CD4-positive, alpha-beta T cell treated with Interleukin-4 for 4 hours (primary cell): ENCODE measurements around the gene IDH1.
"Not testable (repeated sequence)": the region's sequence is repeated elsewhere in the genome, so short reads cannot be mapped to it uniquely, and the experiment has no call there.

Experiments used
- DNase-seq: peaks from one replicate; pipeline ENCODE4 v3.0.0-alpha.2; 2020

Gene IDH1

DNA sequence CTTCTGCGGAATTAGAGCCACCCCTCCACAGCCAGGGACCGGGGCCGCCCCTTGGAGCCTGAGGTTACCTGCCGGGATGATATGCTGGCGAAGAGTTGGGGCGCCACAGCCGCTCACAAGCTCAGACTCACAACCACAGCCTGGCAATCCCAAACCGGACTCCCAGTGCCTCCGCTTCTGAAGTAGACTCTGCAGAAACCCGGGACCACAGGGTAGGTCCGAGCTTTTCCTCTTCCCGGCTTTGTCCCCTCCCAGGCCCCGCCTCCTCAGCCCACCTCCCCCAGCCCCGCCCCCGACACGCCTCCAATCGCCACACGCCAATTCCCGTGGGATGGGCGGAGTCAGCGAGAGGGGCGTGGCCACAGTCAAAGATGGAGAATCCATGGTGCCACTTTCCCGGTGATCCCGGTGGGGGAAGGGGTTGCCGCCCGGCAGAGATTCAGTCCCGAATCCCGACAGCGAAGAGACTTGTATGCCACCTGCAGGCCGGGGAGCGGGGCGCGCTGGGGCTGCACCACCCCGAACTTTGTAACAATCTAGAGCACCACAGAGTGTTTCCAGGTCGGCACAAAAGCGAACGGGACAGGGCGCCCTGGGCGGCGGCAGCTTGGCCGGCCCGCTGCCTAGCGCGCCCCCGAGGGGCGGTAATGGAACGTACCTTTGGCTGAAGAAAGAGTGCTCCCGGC lies at the start of gene IDH1:
IDH1 (minus strand) TSS at position 201 of the 686 bp plus-strand sequence. CDS start 3,520 bp downstream, outside the sequence.
- peak; percentile 85 for DNase-seq

- DNase-seq = no peak
Observed at GRCh38 chr2:208304157-208304556, 49.3 kb upstream of the IDH1 start.

GRCh38 chr2:208300847-208301618 lies 46.2 kb upstream of the IDH1 start:
- no peak for DNase-seq

DNA sequence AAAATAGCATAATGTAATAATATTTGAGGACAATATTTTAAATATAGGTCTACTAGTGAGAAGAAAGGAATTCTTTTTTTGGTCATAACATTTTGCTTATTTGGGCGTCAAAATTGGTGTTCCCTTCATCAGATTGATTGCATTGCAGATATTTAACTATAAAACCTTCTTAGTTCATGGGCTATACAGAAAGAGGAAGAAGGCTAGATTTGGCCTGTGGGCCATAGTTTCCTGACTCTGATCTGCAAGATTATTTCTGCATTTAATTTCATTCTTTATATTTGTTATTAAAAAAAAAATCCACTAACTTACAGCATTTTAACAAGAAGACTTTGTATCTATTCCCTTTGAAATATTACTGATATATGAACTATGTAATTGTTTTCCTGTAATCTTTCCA lies 43.1 kb upstream of the IDH1 start:
- DNase-seq = no peak

GRCh38 chr2:208296610-208297009 lies 41.7 kb upstream of the IDH1 start:
- DNase-seq = no peak

- no peak for DNase-seq
Observed at GRCh38 chr2:208295834-208296233, 41.0 kb upstream of the IDH1 start.

DNA sequence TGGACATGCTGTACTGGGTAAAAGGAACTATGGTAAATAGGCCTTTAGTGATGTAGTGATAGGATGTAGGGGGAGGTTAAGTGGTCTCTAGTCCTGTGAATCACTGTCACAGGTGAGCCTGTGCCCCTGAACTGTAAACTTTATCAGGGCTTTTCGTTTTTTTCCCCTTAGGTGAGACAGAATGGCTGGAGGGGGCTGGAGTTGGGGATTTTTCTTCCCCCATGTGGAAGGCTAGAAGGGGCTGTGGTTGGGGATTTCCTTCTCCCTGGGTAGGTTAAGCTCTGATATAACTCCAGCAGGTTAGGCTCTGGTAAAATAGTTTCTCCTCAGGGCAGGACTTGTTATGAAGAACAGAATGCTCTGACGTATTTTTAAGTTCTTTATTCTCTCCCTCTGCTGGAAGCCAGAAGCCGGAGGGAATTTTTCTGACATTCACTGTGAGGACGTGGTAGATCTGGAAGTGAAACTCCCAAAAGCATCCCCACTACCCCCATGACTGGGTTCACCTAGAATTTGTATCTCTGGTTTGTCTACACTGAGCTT lies 39.7 kb upstream of the IDH1 start:
- no peak for DNase-seq

GRCh38 chr2:208285853-208286252 lies 31.0 kb upstream of the IDH1 start:
- DNase-seq = no peak

- DNase-seq = no peak
Observed at GRCh38 chr2:208280933-208281332, 26.1 kb upstream of the IDH1 start.

- no peak for DNase-seq
Observed at GRCh38 chr2:208280234-208280633, 25.4 kb upstream of the IDH1 start.

GRCh38 chr2:208279236-208279635 lies 24.4 kb upstream of the IDH1 start:
- DNase-seq = no peak

DNA sequence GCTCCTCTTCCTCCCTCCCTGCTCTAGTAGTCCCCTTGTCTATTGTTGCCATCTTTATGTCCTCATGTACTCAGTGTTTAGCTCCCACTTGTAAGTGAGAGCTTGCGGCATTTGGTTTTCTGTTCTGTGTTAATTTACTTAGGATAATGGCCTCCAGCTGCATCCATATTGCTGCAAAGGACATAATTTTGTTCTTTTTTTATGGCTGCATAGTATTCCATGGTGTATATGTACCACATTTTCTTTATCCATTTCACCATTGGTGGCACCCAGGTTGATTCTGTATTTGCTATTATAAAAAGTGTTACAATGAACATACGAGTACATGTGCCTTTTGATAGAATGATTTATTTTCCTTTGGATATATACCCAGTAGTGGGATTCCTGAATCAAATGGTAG lies 23.7 kb upstream of the IDH1 start:
- DNase-seq = no peak

- DNase-seq = no peak
Observed at GRCh38 chr2:208274748-208275147, 19.9 kb upstream of the IDH1 start.

DNA sequence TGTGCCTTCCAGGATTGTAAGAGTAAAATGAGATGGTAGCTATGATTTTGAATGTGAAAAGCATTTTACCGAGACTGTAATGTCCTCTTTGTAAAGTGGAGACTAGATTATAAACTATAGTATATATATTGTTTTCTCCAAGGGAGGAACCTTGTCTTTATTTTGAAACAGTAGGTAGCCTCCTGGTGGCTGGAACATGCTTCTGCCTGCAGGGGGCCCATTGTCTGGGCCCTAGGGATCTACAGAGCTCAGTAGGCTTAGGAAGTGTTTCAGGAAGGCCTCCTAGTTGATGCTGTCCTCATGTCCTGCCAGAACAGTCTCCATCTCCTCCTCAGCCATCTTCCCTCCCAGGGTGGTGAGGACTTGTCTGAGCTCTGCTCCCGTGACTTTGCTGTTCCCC lies 14.2 kb upstream of the IDH1 start:
- no peak for DNase-seq

- no peak for DNase-seq
Observed at GRCh38 chr2:208268156-208268952, 13.5 kb upstream of the IDH1 start.

DNA sequence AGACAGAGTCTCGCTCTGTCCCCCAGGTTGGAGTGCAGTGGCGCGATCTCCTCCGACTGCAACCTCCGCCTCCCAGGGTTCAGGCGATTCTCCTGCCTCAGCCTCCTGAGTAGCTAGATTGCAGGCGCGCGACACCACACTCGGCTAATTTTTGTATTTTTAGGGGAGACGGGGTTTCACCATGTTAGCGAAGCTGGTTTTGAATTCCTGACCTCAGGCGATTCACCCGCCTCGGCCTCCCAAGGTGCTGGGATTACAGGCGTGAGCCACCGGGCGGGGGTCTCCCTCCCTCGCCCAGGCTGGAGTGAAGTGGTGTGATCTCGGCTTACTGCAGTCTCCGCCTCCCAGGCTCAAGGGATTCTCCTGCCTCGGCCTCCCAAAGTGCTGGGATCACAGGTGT lies 12.7 kb upstream of the IDH1 start:
- not testable (repeated sequence) for DNase-seq

- DNase-seq = no peak
Observed at GRCh38 chr2:208266936-208267335, 12.1 kb upstream of the IDH1 start.

DNA sequence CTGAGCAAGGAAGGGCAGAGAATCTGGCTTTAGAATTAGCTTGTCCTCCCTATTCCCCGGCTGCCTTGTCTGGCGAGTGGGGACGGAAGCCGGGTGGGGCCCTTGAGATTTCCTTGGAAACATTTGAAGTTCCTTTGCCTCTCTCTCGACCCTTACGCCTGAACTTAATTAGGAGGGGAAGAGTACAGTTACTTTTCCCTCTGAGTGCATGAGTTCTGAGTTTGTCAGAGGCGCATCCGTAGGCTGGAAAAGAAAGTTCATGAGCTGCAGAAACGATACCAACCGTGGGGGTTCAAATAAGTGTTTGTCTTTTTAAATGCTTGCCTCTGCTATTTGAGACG lies 11.7 kb upstream of the IDH1 start:
- DNase-seq = no peak

- peak; percentile 88 for DNase-seq
Observed at GRCh38 chr2:208265801-208266552, 11.1 kb upstream of the IDH1 start, which contains the start of gene PIKFYVE. PIKFYVE (plus strand) TSS chr2:208266255; CDS start chr2:208271520, 5,265 bp downstream.

DNA sequence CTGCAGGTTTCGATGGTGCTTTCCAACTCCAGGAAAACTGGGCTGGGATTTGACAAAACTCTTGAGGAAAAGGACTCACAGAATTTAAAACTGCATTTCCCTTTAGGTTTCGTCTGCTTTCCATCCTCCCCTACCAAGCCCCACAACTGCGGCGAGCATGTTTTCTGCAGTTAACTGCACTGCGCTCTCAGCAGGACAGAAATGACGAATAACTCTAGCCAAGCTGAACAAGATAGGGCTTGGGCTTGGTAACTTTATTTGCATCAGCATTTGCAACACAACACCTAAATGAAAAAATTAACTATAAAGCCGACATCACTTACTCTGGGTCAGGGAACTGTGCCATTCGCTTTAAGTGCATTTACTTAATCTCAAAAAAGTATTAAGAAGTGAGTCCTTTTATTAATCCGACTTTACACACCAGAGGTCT lies 10.5 kb upstream of the IDH1 start:
- DNase-seq = peak; percentile 38

DNA sequence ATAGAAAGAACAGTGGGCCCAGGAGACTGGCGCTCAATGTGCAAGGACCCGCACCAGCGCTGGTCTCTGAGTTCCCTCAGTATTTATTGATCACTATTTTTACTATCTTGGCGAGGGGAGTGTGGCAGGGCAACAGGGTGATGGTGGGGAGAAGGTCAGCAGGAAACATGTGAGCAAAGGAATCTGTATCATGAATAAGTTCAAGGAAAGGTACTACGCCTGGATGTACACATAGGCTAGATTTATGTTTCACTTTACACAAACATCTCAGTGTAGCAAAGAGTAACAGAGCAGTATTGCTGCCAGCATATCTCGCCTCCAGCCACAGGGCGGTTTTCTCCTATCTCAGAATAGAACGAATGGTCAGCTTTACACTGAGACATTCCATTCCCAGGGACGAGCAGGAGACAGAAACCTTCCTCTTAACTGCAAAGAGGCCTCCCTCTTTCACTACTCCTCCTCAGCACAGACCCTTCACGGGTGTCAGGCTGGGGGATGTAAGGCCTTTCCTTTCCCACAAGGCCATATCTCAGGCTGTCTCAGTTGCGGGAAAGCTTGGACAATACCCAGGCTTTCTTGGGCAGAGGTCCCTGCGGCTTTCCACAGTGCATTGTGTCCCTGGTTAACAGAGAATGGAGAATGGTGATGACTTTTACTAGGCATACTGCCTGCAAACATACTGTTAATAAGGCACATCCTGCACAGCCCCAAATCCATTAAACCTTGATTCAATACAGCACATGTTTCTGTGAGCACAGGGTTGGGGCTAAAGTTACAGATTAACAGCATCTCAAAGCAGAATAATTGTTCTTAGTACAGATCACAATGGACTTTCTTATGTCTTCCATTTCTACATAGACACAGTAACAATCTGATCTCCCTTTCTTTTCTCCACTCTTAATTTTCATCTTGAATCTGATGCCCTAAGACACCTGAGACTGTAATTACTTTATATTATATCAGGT lies 2.3 kb upstream of the IDH1 start:
- DNase-seq = not testable (repeated sequence)
